ENCODE results near the gene FXYD7. TPM values are rescaled to one million over a fixed set of nuclear protein-coding genes. Genes with fewer than 3 reads are reported as not detected.
A peak's percentile ranks its signal among the peaks of the same experiment; 100 is the strongest.

Gene FXYD7
- total and polyA plus RNA-seq, 2 experiments from 2014 or later: not detected

GRCh38 chr19:35166100-35167063 is 23.3 kb downstream of the FXYD7 start:
- Histone ChIP-seq H3K4me1 (ENCODE audit: insufficient read depth) (peaks cover 6% of the 10 kb centered on the region), H4K20me1 (ENCODE audit: insufficient read depth) (no peaks in the 10 kb centered on the region), H3K27ac (no peak overlapping the region), H3K9ac (no peak overlapping the region), H3K9me2 (ENCODE audit: insufficient read depth) (no peaks in the 10 kb centered on the region), H3K9me3 (ENCODE audit: low read depth) (no peaks in the 10 kb centered on the region), H3K36me3 (ENCODE audit: low read depth) (peaks cover 48% of the 10 kb centered on the region), H3K79me2 (ENCODE audit: insufficient read depth) (peaks cover 6% of the 10 kb centered on the region; the same call in 1 of the 2 replicates), H2AFZ (no peak overlapping the region), H3K4me2 (ENCODE audit: unreplicated experiment) (no peak overlapping the region), H3K4me3 (no peak overlapping the region), H3K27me3 (replicated peaks; ENCODE audit: insufficient read depth) (no peaks in the 10 kb centered on the region), H3F3A (ENCODE audit: insufficient read depth) (no peaks in the 10 kb centered on the region)
- TF ChIP-seq EZH2phosphoT487 (IDR thresholded peaks at IDR 0.05; ENCODE audit: insufficient read depth, low read depth) (no peak), EZH2 (IDR thresholded peaks at IDR 0.05; ENCODE audit: insufficient read depth, poor library complexity, severe bottlenecking) (no peak)
- WGBS, 2 experiments (ENCODE audit: low coverage in 1 of 2, low lambda C conversion rate in 2 of 2, missing lambda C conversion rate in 2 of 2): 92 to 95% methylated on average over 7 of the region's 7 CpGs
- no peak for DNase-seq
- in situ Hi-C loops (cut with MboI): no loop called here

GRCh38 chr19:35167251-35168119 is 24.4 kb downstream of the FXYD7 start:
- in situ Hi-C loops (cut with MboI): no loop called here
- WGBS, 2 experiments (ENCODE audit: low coverage in 1 of 2, low lambda C conversion rate in 2 of 2, missing lambda C conversion rate in 2 of 2): 89 to 90% methylated on average over 5 of the region's 5 CpGs
- no peak overlapping the region for H2AFZ ChIP-seq

GRCh38 chr19:35168196-35168595 is 25.1 kb downstream of the FXYD7 start:
- no peak overlapping the region for H2AFZ ChIP-seq
- no peaks in the 10 kb centered on the region for H3K9me3 ChIP-seq (ENCODE audit: low read depth)
- H3K36me3 ChIP-seq (ENCODE audit: low read depth): peaks cover 35% of the 10 kb centered on the region
- H3K27me3 ChIP-seq (replicated peaks; ENCODE audit: insufficient read depth): no peaks in the 10 kb centered on the region
- no peak overlapping the region for H3K9ac ChIP-seq
- peak; percentile 53 for DNase-seq
- H3K79me2 ChIP-seq (ENCODE audit: insufficient read depth): no peaks in the 10 kb centered on the region
- WGBS, 2 experiments (ENCODE audit: low coverage in 1 of 2, low lambda C conversion rate in 2 of 2, missing lambda C conversion rate in 2 of 2): 65 to 68% methylated on average over 3 of the region's 3 CpGs
- no peak overlapping the region for H3K27ac ChIP-seq
- H3F3A ChIP-seq (ENCODE audit: insufficient read depth): 0 out of 2 replicates have a peak, but pooled peaks cover 4% of the 10 kb centered on the region
- peaks cover 6% of the 10 kb centered on the region for H3K4me1 ChIP-seq (ENCODE audit: insufficient read depth)
- no peak overlapping the region for H3K4me2 ChIP-seq (ENCODE audit: unreplicated experiment)
- no peaks in the 10 kb centered on the region for H4K20me1 ChIP-seq (ENCODE audit: insufficient read depth)
- no peak overlapping the region for H3K4me3 ChIP-seq
- no peak for TF ChIP-seq EZH2phosphoT487 (IDR thresholded peaks at IDR 0.05; ENCODE audit: insufficient read depth, low read depth)
- no peak for TF ChIP-seq EZH2 (IDR thresholded peaks at IDR 0.05; ENCODE audit: insufficient read depth, poor library complexity, severe bottlenecking)
- in situ Hi-C loops (cut with MboI): no loop called here
- H3K9me2 ChIP-seq (ENCODE audit: insufficient read depth): no peaks in the 10 kb centered on the region

More at GRCh38 chr19:35167251-35168119, 24.4 kb downstream of the FXYD7 start:
- H3K4me3 ChIP-seq: no peak overlapping the region
- peaks cover 6% of the 10 kb centered on the region for H3K4me1 ChIP-seq (ENCODE audit: insufficient read depth)
- H3K9me2 ChIP-seq (ENCODE audit: insufficient read depth): no peaks in the 10 kb centered on the region
- no peaks in the 10 kb centered on the region for H4K20me1 ChIP-seq (ENCODE audit: insufficient read depth)
- H3F3A ChIP-seq (ENCODE audit: insufficient read depth): 0 out of 2 replicates have a peak, but pooled peaks cover 4% of the 10 kb centered on the region
- no peak overlapping the region for H3K4me2 ChIP-seq (ENCODE audit: unreplicated experiment)
- H3K36me3 ChIP-seq (ENCODE audit: low read depth): peaks cover 37% of the 10 kb centered on the region
- no peaks in the 10 kb centered on the region for H3K27me3 ChIP-seq (replicated peaks; ENCODE audit: insufficient read depth)
- DNase-seq: no peak
- H3K27ac ChIP-seq: no peak overlapping the region
- no peaks in the 10 kb centered on the region for H3K9me3 ChIP-seq (ENCODE audit: low read depth)
- H3K79me2 ChIP-seq (ENCODE audit: insufficient read depth): peaks cover under 1% of the 10 kb centered on the region; the same call in 1 of the 2 replicates
- no peak overlapping the region for H3K9ac ChIP-seq
- no peak for TF ChIP-seq EZH2phosphoT487 (IDR thresholded peaks at IDR 0.05; ENCODE audit: insufficient read depth, low read depth)
- no peak for TF ChIP-seq EZH2 (IDR thresholded peaks at IDR 0.05; ENCODE audit: insufficient read depth, poor library complexity, severe bottlenecking)

Measured in GM23248 (cell line).